KMS-11 (cell line): ENCODE data around the gene LAP3.

Experiments
- H2AFZ ChIP-seq: fragments of 200-600 bp; sonication (generic); 2 replicates; pipeline ENCODE4 v1.6.1; 2016; ENCODE audit warnings: antibody characterized with exemption, mixed run types, low read depth
- H3K27ac ChIP-seq: fragments of 200-600 bp; sonication (generic); 2 replicates; pipeline ENCODE4 v1.6.1; 2016; ENCODE audit warnings: mild to moderate bottlenecking, mixed run types
- H3K27me3 ChIP-seq: fragments of 200-600 bp; sonication (generic); 2 replicates; pipeline ENCODE4 v1.6.1; 2017; ENCODE audit warnings: mild to moderate bottlenecking, low read depth, mixed run types, moderate library complexity; ENCODE audit not compliant: insufficient read depth
- H3K36me3 ChIP-seq: fragments of 200-600 bp; sonication (generic); 2 replicates; pipeline ENCODE4 v1.6.1; 2017; ENCODE audit warnings: mild to moderate bottlenecking, mixed run types; ENCODE audit not compliant: insufficient read depth
- H3K4me1 ChIP-seq: fragments of 200-600 bp; sonication (generic); 2 replicates; pipeline ENCODE4 v1.6.1; 2016; ENCODE audit warnings: mild to moderate bottlenecking, low read depth, mixed run types; ENCODE audit not compliant: poor library complexity, severe bottlenecking
- H3K4me2 ChIP-seq: fragments of 200-600 bp; sonication (generic); 2 replicates; pipeline ENCODE4 v1.7.0; 2016; ENCODE audit warnings: mild to moderate bottlenecking, mixed run types
- H3K4me3 ChIP-seq: fragments of 200-600 bp; sonication (generic); IDR thresholded peaks from 2 replicates; pipeline ENCODE4 v1.6.1; 2017; ENCODE audit warnings: low read depth, low read length, mixed read lengths; ENCODE audit not compliant: insufficient read depth
- H3K79me2 ChIP-seq: fragments of 200-600 bp; sonication (generic); 2 replicates; pipeline ENCODE4 v1.6.1; 2016; ENCODE audit warnings: low read depth, mixed run types; ENCODE audit not compliant: insufficient read depth
- H3K9ac ChIP-seq: fragments of 200-600 bp; sonication (generic); 2 replicates; pipeline ENCODE4 v1.6.1; 2016; ENCODE audit warnings: mild to moderate bottlenecking, mixed run types
- H4K20me1 ChIP-seq: fragments of 200-600 bp; sonication (generic); 2 replicates; pipeline ENCODE4 v1.6.1; 2016; ENCODE audit warnings: mild to moderate bottlenecking, mixed run types; ENCODE audit not compliant: insufficient read depth
- TF ChIP-seq, protein P1 (sequence below): fragments of 200-600 bp; sonication (generic); conservative IDR thresholded peaks from 2 replicates; pipeline ENCODE4 v1.6.1; 2017; ENCODE audit warnings: low read depth, mild to moderate bottlenecking, antibody characterized with exemption, low read length, moderate library complexity, mixed read lengths

LAP3 gene

DNA sequence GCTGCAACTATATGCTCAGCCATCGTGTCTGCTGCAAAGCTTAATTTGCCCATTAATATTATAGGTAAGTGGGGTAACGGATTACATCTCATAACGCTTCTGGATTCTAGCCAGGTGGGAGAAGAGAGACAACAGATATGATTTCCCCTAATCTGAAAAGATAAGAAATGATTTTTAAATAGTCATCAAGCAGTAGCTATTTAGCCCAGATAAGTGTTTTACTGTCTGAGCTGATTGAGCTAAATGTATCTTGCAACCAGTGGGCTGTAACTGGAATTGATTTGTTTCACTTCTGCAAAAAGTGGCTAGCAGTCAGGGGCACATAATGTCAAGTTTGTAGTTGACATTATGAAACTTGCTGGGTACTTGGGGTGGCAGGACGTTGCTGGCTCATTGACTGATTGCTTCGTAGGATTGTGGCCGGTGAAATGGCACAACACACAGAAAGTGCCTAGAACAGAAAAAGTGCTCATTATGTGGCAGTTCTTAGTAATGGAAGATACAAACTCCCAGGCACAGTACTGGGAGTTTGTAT lies 18.5 kb downstream of the LAP3 start:
- Histone ChIP-seq H2AFZ (no peak overlapping the region), H3K36me3 (no peaks in the 10 kb centered on the region), H3K27ac (no peak overlapping the region), H3K4me2 (no peak overlapping the region), H3K27me3 (no peaks in the 10 kb centered on the region), H3K4me3 (no peak overlapping the region), H3K79me2 (no peaks in the 10 kb centered on the region; the same call in 1 of the 2 replicates), H4K20me1 (no peaks in the 10 kb centered on the region), H3K4me1 (no peaks in the 10 kb centered on the region), H3K9ac (no peak overlapping the region)
- TF ChIP-seq, protein P1, sequence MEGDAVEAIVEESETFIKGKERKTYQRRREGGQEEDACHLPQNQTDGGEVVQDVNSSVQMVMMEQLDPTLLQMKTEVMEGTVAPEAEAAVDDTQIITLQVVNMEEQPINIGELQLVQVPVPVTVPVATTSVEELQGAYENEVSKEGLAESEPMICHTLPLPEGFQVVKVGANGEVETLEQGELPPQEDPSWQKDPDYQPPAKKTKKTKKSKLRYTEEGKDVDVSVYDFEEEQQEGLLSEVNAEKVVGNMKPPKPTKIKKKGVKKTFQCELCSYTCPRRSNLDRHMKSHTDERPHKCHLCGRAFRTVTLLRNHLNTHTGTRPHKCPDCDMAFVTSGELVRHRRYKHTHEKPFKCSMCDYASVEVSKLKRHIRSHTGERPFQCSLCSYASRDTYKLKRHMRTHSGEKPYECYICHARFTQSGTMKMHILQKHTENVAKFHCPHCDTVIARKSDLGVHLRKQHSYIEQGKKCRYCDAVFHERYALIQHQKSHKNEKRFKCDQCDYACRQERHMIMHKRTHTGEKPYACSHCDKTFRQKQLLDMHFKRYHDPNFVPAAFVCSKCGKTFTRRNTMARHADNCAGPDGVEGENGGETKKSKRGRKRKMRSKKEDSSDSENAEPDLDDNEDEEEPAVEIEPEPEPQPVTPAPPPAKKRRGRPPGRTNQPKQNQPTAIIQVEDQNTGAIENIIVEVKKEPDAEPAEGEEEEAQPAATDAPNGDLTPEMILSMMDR, result no peak

DNA sequence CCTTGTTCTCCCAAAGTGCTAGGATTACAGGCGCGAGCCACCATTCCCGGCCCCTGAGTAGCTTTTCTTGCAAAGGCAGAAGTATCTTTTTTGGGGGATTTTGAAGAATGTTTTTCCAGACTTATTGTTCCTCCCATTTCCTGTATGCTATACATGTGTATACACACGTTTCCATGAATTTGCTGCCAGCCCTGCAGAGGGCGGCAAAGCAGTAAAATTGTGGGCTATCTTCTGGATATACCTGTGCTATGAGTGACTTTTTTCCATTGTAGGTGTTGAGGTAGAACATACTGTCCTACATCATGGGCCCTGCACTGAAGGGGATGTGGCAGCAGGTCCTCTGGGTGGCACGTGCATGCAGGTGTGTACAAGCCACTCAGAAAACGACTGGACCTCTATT lies 20.5 kb downstream of the LAP3 start:
- H4K20me1 ChIP-seq, result no peaks in the 10 kb centered on the region
- no peak overlapping the region for H2AFZ ChIP-seq
- H3K27me3 ChIP-seq, result no peaks in the 10 kb centered on the region
- H3K27ac ChIP-seq, result no peak overlapping the region
- H3K4me1 ChIP-seq, result no peaks in the 10 kb centered on the region
- H3K4me3 ChIP-seq, result no peak overlapping the region
- H3K4me2 ChIP-seq, result no peak overlapping the region
- no peak overlapping the region for H3K9ac ChIP-seq
- H3K36me3 ChIP-seq, result no peaks in the 10 kb centered on the region
- H3K79me2 ChIP-seq, result no peaks in the 10 kb centered on the region; the same call in 1 of the 2 replicates
- TF ChIP-seq, protein P1, result peak; percentile 39; the same call in 1 of the 2 replicates

DNA sequence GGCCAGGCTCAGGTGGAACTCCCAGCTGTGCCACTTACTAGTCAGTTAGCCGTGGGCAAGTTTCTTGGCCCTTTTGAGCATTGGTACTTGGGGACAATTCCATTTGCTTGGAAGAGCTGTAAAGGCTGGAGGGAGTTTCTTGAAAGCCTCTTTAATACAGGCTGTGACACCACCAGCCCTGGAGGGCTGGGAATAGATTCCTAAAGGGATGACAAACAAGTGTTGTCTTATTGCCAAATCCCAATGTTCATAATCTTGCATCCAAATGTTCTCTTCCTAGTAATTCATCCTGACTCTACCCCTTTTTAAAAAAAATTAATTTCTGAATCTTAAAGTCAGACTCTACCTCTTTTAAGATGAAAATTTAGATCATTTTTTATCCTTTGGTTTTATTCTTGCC lies 22.8 kb downstream of the LAP3 start:
- no peak overlapping the region for H3K4me2 ChIP-seq
- H2AFZ ChIP-seq, result no peak overlapping the region
- TF ChIP-seq, protein P1, result no peak
- H3K79me2 ChIP-seq, result no peaks in the 10 kb centered on the region
- no peak overlapping the region for H3K9ac ChIP-seq
- H3K4me1 ChIP-seq, result no peaks in the 10 kb centered on the region
- H3K4me3 ChIP-seq, result no peak overlapping the region
- H3K36me3 ChIP-seq, result no peaks in the 10 kb centered on the region
- H3K27ac ChIP-seq, result no peak overlapping the region
- H4K20me1 ChIP-seq, result no peaks in the 10 kb centered on the region
- no peaks in the 10 kb centered on the region for H3K27me3 ChIP-seq

GRCh38 chr4:17605236-17605635 lies 28.2 kb downstream of the LAP3 start:
- TF ChIP-seq, protein P1, result no peak
- H2AFZ ChIP-seq, result no peak overlapping the region
- H3K27me3 ChIP-seq, result no peaks in the 10 kb centered on the region
- H3K79me2 ChIP-seq, result no peaks in the 10 kb centered on the region
- H3K4me1 ChIP-seq, result no peaks in the 10 kb centered on the region
- H4K20me1 ChIP-seq, result no peaks in the 10 kb centered on the region
- H3K36me3 ChIP-seq, result no peaks in the 10 kb centered on the region
- H3K9ac ChIP-seq, result no peak overlapping the region
- H3K4me3 ChIP-seq, result no peak overlapping the region
- no peak overlapping the region for H3K27ac ChIP-seq
- no peak overlapping the region for H3K4me2 ChIP-seq
